Uterus (tissue), 4 donors: Measurements from ENCODE around the gene TIGD1. TPM values are rescaled to one million over a fixed set of nuclear protein-coding genes. Genes with fewer than 3 reads are reported as not detected.

Experiments used
- DNase-seq, 2 donors: peaks; one replicate each; pipeline ENCODE4 v3.0.0-alpha.2; 2019 to 2020
- H3K27ac ChIP-seq, 2 donors: fragments of 200-600 bp; sonication (generic); 1 replicate in 1 of 2; 2 replicates in 1 of 2; pipeline ENCODE4 v1.5.1; 2016 to 2018
- H3K27me3 ChIP-seq, 2 donors: fragments of 200-600 bp; sonication (generic); one replicate each; pipeline ENCODE4 v1.5.1; 2018 to 2019; ENCODE audit warnings: control low read depth in 1 of 2
- H3K36me3 ChIP-seq, 2 donors: fragments of 200-600 bp; sonication (generic); one replicate each; pipeline ENCODE4 v1.5.1; 2019; ENCODE audit warnings: control low read depth in 1 of 2
- H3K4me1 ChIP-seq, 2 donors: fragments of 200-600 bp; sonication (generic); one replicate each; pipeline ENCODE4 v1.5.1; 2018 to 2019; ENCODE audit warnings: control low read depth in 1 of 2
- H3K4me3 ChIP-seq, 2 donors: fragments of 200-600 bp; sonication (generic); 1 replicate in 1 of 2; 2 replicates in 1 of 2; pipeline ENCODE4 v1.5.1; 2018 to 2019; ENCODE audit warnings: mild to moderate bottlenecking in 1 of 2
- H3K9me3 ChIP-seq, 2 donors: fragments of 200-600 bp; sonication (generic); one replicate each; pipeline ENCODE4 v1.5.1; 2019; ENCODE audit warnings: control low read depth in 1 of 2
- CTCF ChIP-seq, 4 experiments: fragments of 200-600 bp in 2 of 4; fragments of 450-650 bp in 2 of 4; sonication (generic) in 2 of 4; IDR thresholded peaks; one replicate each; pipeline ENCODE4 v1.5.1; 2016 to 2019; ENCODE audit warnings: antibody characterized with exemption in 4 of 4, mild to moderate bottlenecking in 2 of 4, moderate library complexity in 1 of 4
- POLR2A ChIP-seq, 2 donors: fragments of 450-650 bp; IDR thresholded peaks; one replicate each; pipeline ENCODE4 v1.6.1; 2016; ENCODE audit warnings: antibody characterized with exemption in 2 of 2, mild to moderate bottlenecking in 1 of 2, moderate library complexity in 1 of 2
- intact Hi-C: fragments of 100-400 bp; cut with DNase I; formaldehyde crosslinking; loops from one replicate; pipeline ENCODE4 v1.15.1; 2023; ENCODE audit warnings: low total_unique reads
- total RNA-seq, 4 donors: library from RNA; depleted of rRNA in 3 of 4; stranded (reverse); fragments of >200 nt in 3 of 4; gene quantifications; one replicate each; pipeline versions ENCODE4 v1.1.0 to v1.2.4, GENCODE V29; 2014 to 2023
- donor health status: DM: yes; HTN: yes; CAD: no.

Gene TIGD1
- total RNA-seq, 4 donors from 2014 or later: 4.6 to 8.5 (median 5.0) TPM

DNA sequence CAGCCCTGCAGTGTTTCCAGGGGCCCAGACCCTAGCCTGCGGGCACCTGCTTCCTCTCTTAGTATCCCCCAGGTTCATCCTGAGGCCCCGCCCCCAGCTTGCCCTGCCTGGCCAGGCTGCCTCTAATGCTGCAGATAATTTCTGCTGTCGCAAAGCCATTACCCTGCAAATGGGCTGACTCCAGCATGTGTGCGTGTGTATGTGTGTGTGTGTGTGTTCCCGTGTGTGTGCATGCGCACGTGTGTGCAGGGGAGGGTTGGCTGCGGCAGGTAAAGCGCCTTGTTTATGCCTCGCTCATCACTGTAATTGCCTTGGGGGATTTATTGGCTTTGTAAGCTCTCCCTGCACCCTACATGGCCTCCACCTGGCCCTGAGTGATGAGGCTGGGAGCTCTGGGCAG, 37.8 kb downstream of the TIGD1 start:
- H3K4me3 ChIP-seq: no peak overlapping the region
- H3K36me3 ChIP-seq: no peaks in the 10 kb centered on the region
- H3K27ac ChIP-seq: no peak overlapping the region
- no peaks in the 10 kb centered on the region for H3K27me3 ChIP-seq
- intact Hi-C loops: no loop called here
- no peaks in the 10 kb centered on the region for H3K9me3 ChIP-seq
- DNase-seq: no peak
- H3K4me1 ChIP-seq: no peaks in the 10 kb centered on the region
- no peak for TF ChIP-seq POLR2A (IDR thresholded peaks at IDR 0.05)
- no peak for TF ChIP-seq CTCF (IDR thresholded peaks at IDR 0.05)

- Histone ChIP-seq H3K36me3 (no peaks in the 10 kb centered on the region), H3K27me3 (no peaks in the 10 kb centered on the region), H3K4me3 (no peak overlapping the region), H3K4me1 (no peaks in the 10 kb centered on the region), H3K9me3 (no peaks in the 10 kb centered on the region), H3K27ac (no peak overlapping the region)
- no peak for DNase-seq
- intact Hi-C loops: no loop called here
- TF ChIP-seq CTCF (IDR thresholded peaks at IDR 0.05) (no peak), POLR2A (IDR thresholded peaks at IDR 0.05) (no peak)
Observed at GRCh38 chr2:232511336-232511890, 38.9 kb downstream of the TIGD1 start.

DNA sequence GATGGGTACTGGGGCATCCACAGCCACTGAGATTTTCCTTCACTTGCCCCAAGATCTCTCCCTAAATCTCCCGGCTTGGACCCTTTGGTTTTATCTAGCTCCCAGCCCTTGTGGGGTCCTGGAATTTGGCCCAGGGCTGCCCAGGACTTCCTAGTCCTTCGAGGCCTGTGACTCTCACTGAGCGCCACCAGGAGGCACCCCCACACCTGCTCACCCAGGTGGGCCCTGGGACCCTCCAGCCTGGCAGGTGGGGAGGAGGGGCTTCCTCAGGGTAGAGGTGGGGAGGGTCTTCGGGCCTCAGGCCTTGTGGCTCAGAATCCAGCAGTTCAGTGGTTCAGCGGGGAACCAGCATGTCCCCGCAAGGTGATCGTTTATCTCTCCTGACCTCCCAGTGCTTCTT, 42.1 kb downstream of the TIGD1 start:
- no peaks in the 10 kb centered on the region for H3K9me3 ChIP-seq
- intact Hi-C loops: no loop called here
- TF ChIP-seq CTCF (IDR thresholded peaks at IDR 0.05) (no peak), POLR2A (IDR thresholded peaks at IDR 0.05) (no peak)
- peaks cover 0 to 3% of the 10 kb centered on the region in 2 donors for H3K4me1 ChIP-seq
- no peak overlapping the region for H3K4me3 ChIP-seq
- no peak for DNase-seq
- H3K36me3 ChIP-seq: no peaks in the 10 kb centered on the region
- no peaks in the 10 kb centered on the region for H3K27me3 ChIP-seq
- H3K27ac ChIP-seq: no peak overlapping the region

DNA sequence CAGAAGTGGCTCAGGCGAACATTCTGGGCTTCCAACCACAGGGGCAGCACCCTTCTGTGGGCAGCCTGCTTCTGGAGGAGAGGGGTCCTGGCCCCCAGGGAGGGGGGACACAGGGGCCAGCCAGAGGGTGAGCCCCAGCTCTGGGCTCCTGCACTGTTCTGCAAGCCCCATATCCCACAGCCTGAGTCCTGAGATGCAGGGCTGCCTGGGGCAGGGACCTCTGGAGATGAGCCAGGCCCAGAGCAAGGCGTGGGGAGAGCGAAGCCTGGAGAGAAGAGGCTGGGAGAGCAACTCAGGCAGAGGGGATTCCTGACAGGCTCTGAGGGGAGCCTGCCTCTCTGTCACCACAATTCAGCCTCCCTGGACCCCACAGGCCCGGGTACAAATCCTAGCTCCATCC, 43.6 kb downstream of the TIGD1 start:
- Histone ChIP-seq H3K4me1 (peaks cover 0 to 3% of the 10 kb centered on the region in 2 donors), H3K4me3 (no peak overlapping the region), H3K36me3 (no peaks in the 10 kb centered on the region), H3K27ac (no peak overlapping the region), H3K27me3 (no peaks in the 10 kb centered on the region), H3K9me3 (no peaks in the 10 kb centered on the region)
- DNase-seq: no peak
- intact Hi-C loops: no loop called here
- no peak for TF ChIP-seq POLR2A (IDR thresholded peaks at IDR 0.05)

DNA sequence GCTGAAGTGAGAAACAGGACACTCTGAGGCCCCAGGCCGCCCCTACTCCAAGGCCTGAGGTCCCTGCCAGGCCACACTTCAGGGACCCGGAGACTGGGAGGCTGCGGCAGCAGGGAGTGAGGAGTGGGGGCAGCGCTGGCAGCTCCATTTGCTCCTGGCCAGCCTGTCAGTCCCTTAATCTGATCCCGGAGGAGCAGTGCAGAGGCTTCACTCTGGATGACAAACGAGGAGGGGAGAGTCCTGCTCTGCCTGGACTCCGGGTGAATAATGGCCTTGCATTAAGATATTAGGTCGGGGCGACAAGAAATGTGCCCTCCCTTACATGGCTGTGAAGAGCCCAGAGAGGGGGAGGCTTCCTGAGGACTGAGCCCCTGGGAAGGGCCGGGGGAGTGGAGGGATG, 44.5 kb downstream of the TIGD1 start:
- H3K9me3 ChIP-seq: no peaks in the 10 kb centered on the region
- no peaks in the 10 kb centered on the region for H3K27me3 ChIP-seq
- no peak for DNase-seq
- H3K27ac ChIP-seq: no peak overlapping the region
- H3K4me3 ChIP-seq: no peak overlapping the region
- no peak for TF ChIP-seq POLR2A (IDR thresholded peaks at IDR 0.05)
- no peak for TF ChIP-seq CTCF (IDR thresholded peaks at IDR 0.05)
- H3K4me1 ChIP-seq: peaks cover 0 to 3% of the 10 kb centered on the region in 2 donors
- no peaks in the 10 kb centered on the region for H3K36me3 ChIP-seq
- intact Hi-C loops: no loop called here

DNA sequence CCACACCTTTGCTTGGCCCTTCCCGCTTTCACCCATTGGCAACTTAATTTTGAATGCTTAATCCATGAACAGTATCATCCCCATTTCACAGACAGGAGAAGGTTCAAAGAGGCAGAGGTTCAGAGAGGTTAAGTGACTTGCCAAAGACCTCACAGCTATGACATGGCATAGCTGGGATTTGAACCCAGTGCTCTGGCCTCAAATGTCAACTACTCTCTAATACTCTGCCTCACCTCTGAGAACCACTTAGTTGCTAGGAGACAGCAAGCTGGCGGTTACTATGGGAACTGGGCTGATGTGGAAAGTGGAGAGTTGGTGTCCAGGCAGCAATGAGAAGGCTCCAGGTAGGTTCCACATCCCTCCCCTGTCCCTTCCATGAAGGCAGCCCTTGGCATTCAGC, 45.9 kb downstream of the TIGD1 start:
- Histone ChIP-seq H3K9me3 (no peaks in the 10 kb centered on the region), H3K27me3 (no peaks in the 10 kb centered on the region), H3K4me1 (peaks cover 0 to 3% of the 10 kb centered on the region in 2 donors), H3K36me3 (no peaks in the 10 kb centered on the region), H3K4me3 (no peak overlapping the region), H3K27ac (no peak overlapping the region)
- no peak for DNase-seq
- intact Hi-C loops: no loop called here
- TF ChIP-seq CTCF (IDR thresholded peaks at IDR 0.05) (no peak), POLR2A (IDR thresholded peaks at IDR 0.05) (no peak)
